Measurements from ENCODE around the gene ITPRIPL2.

ITPRIPL2 gene

DNA sequence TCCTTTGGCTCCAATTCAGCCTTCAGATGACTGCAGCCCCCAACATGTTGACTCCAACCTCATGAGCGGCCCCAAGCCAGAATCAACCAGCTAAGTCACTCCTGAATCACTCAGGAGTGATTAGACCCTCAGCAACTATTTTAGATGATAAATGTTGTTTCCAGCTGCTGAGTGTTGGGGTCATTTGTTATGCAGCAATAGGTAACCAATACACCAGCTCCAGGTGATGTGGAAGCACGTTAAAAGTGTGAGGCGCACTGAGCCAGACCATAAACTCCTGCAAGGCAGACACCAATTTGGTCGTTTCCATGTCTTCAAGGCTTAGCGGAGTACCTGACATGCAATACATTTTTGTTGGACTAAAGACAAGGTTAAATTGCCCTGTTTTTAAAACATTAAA lies 28.9 kb upstream of the ITPRIPL2 start:
- TF ChIP-seq CTCF (IDR thresholded peaks at IDR 0.05; ENCODE audit: low read depth, low read length, missing control alignments): no peak
- in situ Hi-C loops (cut with HindIII; ENCODE audit: low sequenced_read_pairs): loop anchor here (25.0 kb wide), 1 partner anchor 277 kb away; no protein-coding TSS in a partner anchor
- no peak for DNase-seq (ENCODE audit: low read depth)
- no peak overlapping the region for H3K4me3 ChIP-seq (ENCODE audit: low read depth, low read length)

- no peak for TF ChIP-seq CTCF (IDR thresholded peaks at IDR 0.05; ENCODE audit: low read depth, low read length, missing control alignments)
- DNase-seq (ENCODE audit: low read depth): no peak
- H3K4me3 ChIP-seq (ENCODE audit: low read depth, low read length): no peak overlapping the region
- in situ Hi-C loops (cut with HindIII; ENCODE audit: low sequenced_read_pairs): loop anchor here (25.0 kb wide), 1 partner anchor 277 kb away; no protein-coding TSS in a partner anchor
These were observed 28.0 kb upstream of the ITPRIPL2 start for GRCh38 chr16:19085679-19086200.

- in situ Hi-C loops (cut with HindIII; ENCODE audit: low sequenced_read_pairs): loop anchor here (25.0 kb wide), 1 partner anchor 276 kb away; no protein-coding TSS in a partner anchor
- TF ChIP-seq CTCF (IDR thresholded peaks at IDR 0.05; ENCODE audit: low read depth, low read length, missing control alignments): peak; percentile 97
- peak; percentile 52 for DNase-seq (ENCODE audit: low read depth)
- peak overlapping the region; percentile 42 for H3K4me3 ChIP-seq (ENCODE audit: low read depth, low read length)
These were observed 27.2 kb upstream of the ITPRIPL2 start for GRCh38 chr16:19086322-19087199.

DNA sequence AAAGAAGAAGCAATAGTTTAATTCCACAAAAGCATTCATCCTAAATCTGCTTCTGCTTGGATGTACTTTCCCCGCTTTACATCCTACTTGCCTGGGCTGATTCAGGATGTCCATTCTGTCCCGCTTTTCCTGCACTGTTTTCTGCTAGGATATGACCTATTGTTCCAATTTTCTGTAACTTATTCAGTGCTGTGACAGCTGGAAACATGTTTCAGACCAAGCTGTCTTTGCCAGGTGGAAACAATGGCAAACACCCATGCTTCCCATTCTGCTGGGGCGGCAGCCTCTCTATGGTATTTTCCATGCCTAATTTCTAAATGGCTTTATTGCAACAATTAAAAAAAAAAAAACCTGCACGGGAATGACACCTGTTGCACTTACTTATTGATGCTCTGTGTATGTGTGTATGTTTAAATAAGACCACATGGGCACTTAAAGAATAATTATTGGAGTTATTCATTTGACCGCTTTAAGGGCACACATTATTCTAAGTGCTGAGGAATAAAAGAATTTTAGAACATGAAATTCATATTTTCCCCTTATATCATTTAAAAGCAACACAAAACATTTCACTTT lies 25.3 kb upstream of the ITPRIPL2 start:
- no peak for TF ChIP-seq CTCF (IDR thresholded peaks at IDR 0.05; ENCODE audit: low read depth, low read length, missing control alignments)
- DNase-seq (ENCODE audit: low read depth): no peak
- in situ Hi-C loops (cut with HindIII; ENCODE audit: low sequenced_read_pairs): loop anchor here (25.0 kb wide), 1 partner anchor 274 kb away; no protein-coding TSS in a partner anchor
- no peak overlapping the region for H3K4me3 ChIP-seq (ENCODE audit: low read depth, low read length)

GRCh38 chr16:19089410-19089955 lies 24.3 kb upstream of the ITPRIPL2 start:
- TF ChIP-seq CTCF (IDR thresholded peaks at IDR 0.05; ENCODE audit: low read depth, low read length, missing control alignments): no peak
- DNase-seq (ENCODE audit: low read depth): no peak
- in situ Hi-C loops (cut with HindIII; ENCODE audit: low sequenced_read_pairs): loop anchor here (25.0 kb wide), 1 partner anchor 273 kb away; no protein-coding TSS in a partner anchor
- no peak overlapping the region for H3K4me3 ChIP-seq (ENCODE audit: low read depth, low read length)

DNA sequence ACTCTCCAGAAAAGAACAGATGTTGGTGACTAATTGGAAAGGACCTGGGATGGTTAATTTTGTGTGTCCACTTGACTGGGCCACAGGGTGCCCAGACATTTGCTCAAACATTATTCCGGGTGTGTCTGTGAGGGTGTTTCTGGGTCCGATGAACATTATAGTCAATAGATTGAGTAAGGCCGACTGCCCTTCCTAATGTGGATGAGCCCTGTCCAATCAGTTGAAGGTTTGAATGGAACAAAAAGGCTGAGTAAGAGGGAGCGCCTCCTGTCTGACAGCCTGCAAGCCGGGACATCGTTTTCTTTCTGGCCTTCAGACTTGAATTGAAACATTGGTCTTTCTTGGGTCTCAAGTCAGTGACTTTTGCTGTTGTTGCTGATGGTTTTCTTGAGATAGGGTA lies 22.8 kb upstream of the ITPRIPL2 start:
- no peak for DNase-seq (ENCODE audit: low read depth)
- TF ChIP-seq CTCF (IDR thresholded peaks at IDR 0.05; ENCODE audit: low read depth, low read length, missing control alignments): no peak
- no peak overlapping the region for H3K4me3 ChIP-seq (ENCODE audit: low read depth, low read length)
- in situ Hi-C loops (cut with HindIII; ENCODE audit: low sequenced_read_pairs): loop anchor here (25.0 kb wide), 1 partner anchor 271 kb away; no protein-coding TSS in a partner anchor

All from astrocyte of the cerebellum (primary cell).